Erythroblast (primary cell): ENCODE measurements around the gene KIAA0753.
"Not testable (repeated sequence)": the region's sequence is repeated elsewhere in the genome, so short reads cannot be mapped to it uniquely, and the experiment has no call there.

Experiments
- DNase-seq, 2 experiments: peaks; one replicate each; lab custom pipeline; 2025; lab: John Stamatoyannopoulos, UW
- GATA1 ChIP-seq: IDR thresholded peaks from 2 replicates; pipeline ENCODE4 v1.6.1; 2011; ENCODE audit warnings: low read depth, mild to moderate bottlenecking, control low read depth, low read length, moderate library complexity
- POLR2A ChIP-seq: IDR thresholded peaks from 2 replicates; pipeline ENCODE4 v1.6.1; 2011; ENCODE audit warnings: mild to moderate bottlenecking, low read length

KIAA0753 gene

GRCh38 chr17:6661464-6661848 is 20.9 kb upstream of the KIAA0753 start:
- no peak for TF ChIP-seq GATA1
- TF ChIP-seq POLR2A, result no peak
- no peak for DNase-seq

- no peak for DNase-seq
- TF ChIP-seq GATA1 (no peak), POLR2A (no peak)
These were observed 20.4 kb upstream of the KIAA0753 start for GRCh38 chr17:6660805-6661463.

- TF ChIP-seq GATA1 (no peak), POLR2A (no peak)
- no peak for DNase-seq
These were observed 19.6 kb upstream of the KIAA0753 start for GRCh38 chr17:6660101-6660500.

GRCh38 chr17:6658411-6658810 is 17.9 kb upstream of the KIAA0753 start:
- DNase-seq, result not testable (repeated sequence)

- DNase-seq, result no peak
- TF ChIP-seq POLR2A (no peak), GATA1 (no peak)
These were observed 17.2 kb upstream of the KIAA0753 start for GRCh38 chr17:6657633-6658287.

- not testable (repeated sequence) for DNase-seq
These were observed 16.5 kb upstream of the KIAA0753 start for GRCh38 chr17:6656797-6657632.

- DNase-seq, result not testable (repeated sequence)
These were observed 15.3 kb upstream of the KIAA0753 start for GRCh38 chr17:6655732-6656361.

- TF ChIP-seq GATA1 (no peak), POLR2A (no peak)
- no peak for DNase-seq
These were observed 14.6 kb upstream of the KIAA0753 start for GRCh38 chr17:6654841-6655731.

- DNase-seq, result peak; percentile 53 to 55
These were observed 11.5 kb upstream of the KIAA0753 start for GRCh38 chr17:6651919-6652452.

GRCh38 chr17:6651354-6651918 is 10.9 kb upstream of the KIAA0753 start, which contains the start of the genes C17orf100 and MED31:
C17orf100 (plus strand) TSS chr17:6651762; CDS start chr17:6651914, 152 bp downstream.
MED31 (minus strand) TSS chr17:6651605; CDS start chr17:6651528, 77 bp downstream.
- TF ChIP-seq GATA1 (no peak), POLR2A (peak; percentile 87)
- peak; percentile 93 to 95 for DNase-seq

More at GRCh38 chr17:6651919-6652452, 11.5 kb upstream of the KIAA0753 start:
- no peak for TF ChIP-seq POLR2A
- no peak for TF ChIP-seq GATA1

- TF ChIP-seq GATA1 (no peak), POLR2A (no peak)
- peak; percentile 27 to 32 for DNase-seq
These were observed 7.7 kb upstream of the KIAA0753 start for GRCh38 chr17:6648181-6648580.

GRCh38 chr17:6643451-6644125 is 3.1 kb upstream of the KIAA0753 start:
- no peak for TF ChIP-seq POLR2A
- no peak for TF ChIP-seq GATA1
- DNase-seq, result no peak
